ENCODE data around the gene LIMA1. TPM values are rescaled to one million over a fixed set of nuclear protein-coding genes. Genes with fewer than 3 reads are reported as not detected.

The LIMA1 gene
- polyA plus RNA-seq, 2 donors: 21.7 to 26.9 TPM

- H3K36me3 ChIP-seq (ENCODE audit: control insufficient read depth in 2 of 2, insufficient read depth in 2 of 2, low read length in 1 of 2): peaks cover 0 to 2% of the 10 kb centered on the region in 2 donors
- H3K4me3 ChIP-seq (ENCODE audit: low read depth in 1 of 2, low read length in 2 of 2): no peak overlapping the region
- no peaks in the 10 kb centered on the region for H3K27me3 ChIP-seq (ENCODE audit: control insufficient read depth in 1 of 2, insufficient read depth in 2 of 2, low read length in 2 of 2)
- peak overlapping the region; percentile 65 to 76 for H3K27ac ChIP-seq (ENCODE audit: low read depth in 2 of 2, low read length in 1 of 2)
- no peaks in the 10 kb centered on the region for H3K9me3 ChIP-seq (ENCODE audit: control insufficient read depth in 2 of 2, insufficient read depth in 1 of 2, low read depth in 1 of 2, low read length in 1 of 2)
- no peaks in the 10 kb centered on the region for H3K4me1 ChIP-seq (ENCODE audit: control insufficient read depth in 2 of 2, insufficient read depth in 2 of 2, low read length in 1 of 2)
- WGBS, 2 donors: 43 to 57% methylated on average over 1 of the region's 1 CpG
These were observed 40.5 kb downstream of the LIMA1 start for GRCh38 chr12:50242751-50243191.

GRCh38 chr12:50241178-50241577 lies 42.1 kb downstream of the LIMA1 start:
- H3K4me1 ChIP-seq (ENCODE audit: control insufficient read depth in 2 of 2, insufficient read depth in 2 of 2, low read length in 1 of 2): no peaks in the 10 kb centered on the region
- WGBS, 2 donors: 62 to 71% methylated on average over 1 of the region's 1 CpG

GRCh38 chr12:50240792-50241114 lies 42.6 kb downstream of the LIMA1 start:
- Histone ChIP-seq H3K4me3 (ENCODE audit: low read depth in 1 of 2, low read length in 2 of 2) (no peak overlapping the region), H3K27me3 (ENCODE audit: control insufficient read depth in 1 of 2, insufficient read depth in 2 of 2, low read length in 2 of 2) (no peaks in the 10 kb centered on the region), H3K9me3 (ENCODE audit: control insufficient read depth in 2 of 2, insufficient read depth in 1 of 2, low read depth in 1 of 2, low read length in 1 of 2) (no peaks in the 10 kb centered on the region), H3K4me1 (ENCODE audit: control insufficient read depth in 2 of 2, insufficient read depth in 2 of 2, low read length in 1 of 2) (no peaks in the 10 kb centered on the region), H3K36me3 (ENCODE audit: control insufficient read depth in 2 of 2, insufficient read depth in 2 of 2, low read length in 1 of 2) (no peaks in the 10 kb centered on the region), H3K27ac (ENCODE audit: low read depth in 2 of 2, low read length in 1 of 2) (no peak overlapping the region)
- 48 to 66% methylated on average over 1 of the region's 1 CpG for WGBS, 2 donors

More at GRCh38 chr12:50241178-50241577, 42.1 kb downstream of the LIMA1 start:
- Histone ChIP-seq H3K27ac (ENCODE audit: low read depth in 2 of 2, low read length in 1 of 2) (peak overlapping the region in 1 of 2 donors; percentile 48), H3K27me3 (ENCODE audit: control insufficient read depth in 1 of 2, insufficient read depth in 2 of 2, low read length in 2 of 2) (no peaks in the 10 kb centered on the region), H3K9me3 (ENCODE audit: control insufficient read depth in 2 of 2, insufficient read depth in 1 of 2, low read depth in 1 of 2, low read length in 1 of 2) (no peaks in the 10 kb centered on the region), H3K4me3 (ENCODE audit: low read depth in 1 of 2, low read length in 2 of 2) (no peak overlapping the region), H3K36me3 (ENCODE audit: control insufficient read depth in 2 of 2, insufficient read depth in 2 of 2, low read length in 1 of 2) (peaks cover 0 to under 1% of the 10 kb centered on the region in 2 donors)

GRCh38 chr12:50240096-50240791 lies 43.1 kb downstream of the LIMA1 start:
- WGBS, 2 donors: 85 to 86% methylated on average over 7 of the region's 7 CpGs
- no peak overlapping the region for H3K4me3 ChIP-seq (ENCODE audit: low read depth in 1 of 2, low read length in 2 of 2)
- H3K27ac ChIP-seq (ENCODE audit: low read depth in 2 of 2, low read length in 1 of 2): no peak overlapping the region
- no peaks in the 10 kb centered on the region for H3K27me3 ChIP-seq (ENCODE audit: control insufficient read depth in 1 of 2, insufficient read depth in 2 of 2, low read length in 2 of 2)
- H3K4me1 ChIP-seq (ENCODE audit: control insufficient read depth in 2 of 2, insufficient read depth in 2 of 2, low read length in 1 of 2): no peaks in the 10 kb centered on the region
- no peaks in the 10 kb centered on the region for H3K36me3 ChIP-seq (ENCODE audit: control insufficient read depth in 2 of 2, insufficient read depth in 2 of 2, low read length in 1 of 2)
- H3K9me3 ChIP-seq (ENCODE audit: control insufficient read depth in 2 of 2, insufficient read depth in 1 of 2, low read depth in 1 of 2, low read length in 1 of 2): no peaks in the 10 kb centered on the region

GRCh38 chr12:50239355-50239891 lies 43.9 kb downstream of the LIMA1 start:
- no peak overlapping the region for H3K27ac ChIP-seq (ENCODE audit: low read depth in 2 of 2, low read length in 1 of 2)
- WGBS, 2 donors: 92 to 94% methylated on average over 10 of the region's 10 CpGs

GRCh38 chr12:50234347-50234746 lies 49.0 kb downstream of the LIMA1 start:
- Histone ChIP-seq H3K4me1 (ENCODE audit: control insufficient read depth in 2 of 2, insufficient read depth in 2 of 2, low read length in 1 of 2) (no peaks in the 10 kb centered on the region), H3K9me3 (ENCODE audit: control insufficient read depth in 2 of 2, insufficient read depth in 1 of 2, low read depth in 1 of 2, low read length in 1 of 2) (no peaks in the 10 kb centered on the region), H3K36me3 (ENCODE audit: control insufficient read depth in 2 of 2, insufficient read depth in 2 of 2, low read length in 1 of 2) (no peaks in the 10 kb centered on the region), H3K4me3 (ENCODE audit: low read depth in 1 of 2, low read length in 2 of 2) (no peak overlapping the region), H3K27me3 (ENCODE audit: control insufficient read depth in 1 of 2, insufficient read depth in 2 of 2, low read length in 2 of 2) (no peaks in the 10 kb centered on the region), H3K27ac (ENCODE audit: low read depth in 2 of 2, low read length in 1 of 2) (peak overlapping the region in 1 of 2 donors; percentile 47)
- 47 to 71% methylated on average over 3 of the region's 3 CpGs for WGBS, 2 donors

More at GRCh38 chr12:50239355-50239891, 43.9 kb downstream of the LIMA1 start:
- H3K36me3 ChIP-seq (ENCODE audit: control insufficient read depth in 2 of 2, insufficient read depth in 2 of 2, low read length in 1 of 2): no peaks in the 10 kb centered on the region
- no peaks in the 10 kb centered on the region for H3K27me3 ChIP-seq (ENCODE audit: control insufficient read depth in 1 of 2, insufficient read depth in 2 of 2, low read length in 2 of 2)
- no peaks in the 10 kb centered on the region for H3K9me3 ChIP-seq (ENCODE audit: control insufficient read depth in 2 of 2, insufficient read depth in 1 of 2, low read depth in 1 of 2, low read length in 1 of 2)
- H3K4me3 ChIP-seq (ENCODE audit: low read depth in 1 of 2, low read length in 2 of 2): no peak overlapping the region
- H3K4me1 ChIP-seq (ENCODE audit: control insufficient read depth in 2 of 2, insufficient read depth in 2 of 2, low read length in 1 of 2): no peaks in the 10 kb centered on the region

GRCh38 chr12:50232771-50233209 lies 50.5 kb downstream of the LIMA1 start:
- Histone ChIP-seq H3K4me3 (ENCODE audit: low read depth in 1 of 2, low read length in 2 of 2) (no peak overlapping the region), H3K36me3 (ENCODE audit: control insufficient read depth in 2 of 2, insufficient read depth in 2 of 2, low read length in 1 of 2) (no peaks in the 10 kb centered on the region), H3K27me3 (ENCODE audit: control insufficient read depth in 1 of 2, insufficient read depth in 2 of 2, low read length in 2 of 2) (no peaks in the 10 kb centered on the region), H3K9me3 (ENCODE audit: control insufficient read depth in 2 of 2, insufficient read depth in 1 of 2, low read depth in 1 of 2, low read length in 1 of 2) (no peaks in the 10 kb centered on the region), H3K27ac (ENCODE audit: low read depth in 2 of 2, low read length in 1 of 2) (no peak overlapping the region), H3K4me1 (ENCODE audit: control insufficient read depth in 2 of 2, insufficient read depth in 2 of 2, low read length in 1 of 2) (no peaks in the 10 kb centered on the region)
- 76 to 82% methylated on average over 9 of the region's 9 CpGs for WGBS, 2 donors

GRCh38 chr12:50232206-50232605 lies 51.1 kb downstream of the LIMA1 start:
- Histone ChIP-seq H3K27ac (ENCODE audit: low read depth in 2 of 2, low read length in 1 of 2) (no peak overlapping the region), H3K4me1 (ENCODE audit: control insufficient read depth in 2 of 2, insufficient read depth in 2 of 2, low read length in 1 of 2) (no peaks in the 10 kb centered on the region), H3K4me3 (ENCODE audit: low read depth in 1 of 2, low read length in 2 of 2) (no peak overlapping the region), H3K9me3 (ENCODE audit: control insufficient read depth in 2 of 2, insufficient read depth in 1 of 2, low read depth in 1 of 2, low read length in 1 of 2) (no peaks in the 10 kb centered on the region), H3K27me3 (ENCODE audit: control insufficient read depth in 1 of 2, insufficient read depth in 2 of 2, low read length in 2 of 2) (no peaks in the 10 kb centered on the region), H3K36me3 (ENCODE audit: control insufficient read depth in 2 of 2, insufficient read depth in 2 of 2, low read length in 1 of 2) (no peaks in the 10 kb centered on the region)
- 88 to 95% methylated on average over 4 of the region's 4 CpGs for WGBS, 2 donors

GRCh38 chr12:50231346-50231745 lies 52.0 kb downstream of the LIMA1 start:
- H3K36me3 ChIP-seq (ENCODE audit: control insufficient read depth in 2 of 2, insufficient read depth in 2 of 2, low read length in 1 of 2): no peaks in the 10 kb centered on the region
- no peaks in the 10 kb centered on the region for H3K27me3 ChIP-seq (ENCODE audit: control insufficient read depth in 1 of 2, insufficient read depth in 2 of 2, low read length in 2 of 2)
- no peak overlapping the region for H3K27ac ChIP-seq (ENCODE audit: low read depth in 2 of 2, low read length in 1 of 2)
- no peaks in the 10 kb centered on the region for H3K9me3 ChIP-seq (ENCODE audit: control insufficient read depth in 2 of 2, insufficient read depth in 1 of 2, low read depth in 1 of 2, low read length in 1 of 2)
- no peaks in the 10 kb centered on the region for H3K4me1 ChIP-seq (ENCODE audit: control insufficient read depth in 2 of 2, insufficient read depth in 2 of 2, low read length in 1 of 2)
- H3K4me3 ChIP-seq (ENCODE audit: low read depth in 1 of 2, low read length in 2 of 2): no peak overlapping the region

- H3K4me1 ChIP-seq (ENCODE audit: control insufficient read depth in 2 of 2, insufficient read depth in 2 of 2, low read length in 1 of 2): no peaks in the 10 kb centered on the region
- no peak overlapping the region for H3K4me3 ChIP-seq (ENCODE audit: low read depth in 1 of 2, low read length in 2 of 2)
- 90 to 92% methylated on average over 6 of the region's 6 CpGs for WGBS, 2 donors
- H3K27me3 ChIP-seq (ENCODE audit: control insufficient read depth in 1 of 2, insufficient read depth in 2 of 2, low read length in 2 of 2): no peaks in the 10 kb centered on the region
- H3K36me3 ChIP-seq (ENCODE audit: control insufficient read depth in 2 of 2, insufficient read depth in 2 of 2, low read length in 1 of 2): no peaks in the 10 kb centered on the region
- H3K27ac ChIP-seq (ENCODE audit: low read depth in 2 of 2, low read length in 1 of 2): no peak overlapping the region
- no peaks in the 10 kb centered on the region for H3K9me3 ChIP-seq (ENCODE audit: control insufficient read depth in 2 of 2, insufficient read depth in 1 of 2, low read depth in 1 of 2, low read length in 1 of 2)
These were observed 53.1 kb downstream of the LIMA1 start for GRCh38 chr12:50230217-50230616.
